Vagina (tissue), 2 donors: ENCODE results near the gene RUNX2.

ENCODE experiments used
- CTCF ChIP-seq, 3 experiments: fragments of 450-650 bp in 2 of 3; fragments of 200-600 bp in 1 of 3; sonication (generic) in 1 of 3; IDR thresholded peaks; one replicate each; pipeline ENCODE4 v1.5.1; 2017 to 2019; ENCODE audit warnings: antibody characterized with exemption in 3 of 3, mild to moderate bottlenecking in 2 of 3, moderate library complexity in 2 of 3
- POLR2A ChIP-seq, 2 donors: fragments of 450-650 bp; IDR thresholded peaks; one replicate each; pipeline ENCODE4 v1.6.1; 2017; ENCODE audit warnings: antibody characterized with exemption in 2 of 2, mild to moderate bottlenecking in 2 of 2, moderate library complexity in 2 of 2
- POLR2AphosphoS5 ChIP-seq, 2 donors: sonication (generic); formaldehyde crosslinking; IDR thresholded peaks; one replicate each; pipeline ENCODE4 v1.9.0; 2017; ENCODE audit warnings: antibody characterized with exemption in 2 of 2, mild to moderate bottlenecking in 2 of 2, low read depth in 1 of 2; ENCODE audit not compliant: insufficient read depth in 1 of 2

- TF ChIP-seq POLR2A (IDR thresholded peaks at IDR 0.05) (no peak), POLR2AphosphoS5 (IDR thresholded peaks at IDR 0.05; ENCODE audit: insufficient read depth in 1 of 2, low read depth in 1 of 2) (no peak), CTCF (IDR thresholded peaks at IDR 0.05) (no peak)
These were observed 333.5 kb downstream of the RUNX2 start for GRCh38 chr6:45661661-45662060.
